ENCODE measurements around the gene MBNL1. TPM values are rescaled to one million over a fixed set of nuclear protein-coding genes. Genes with fewer than 3 reads are reported as not detected.

MBNL1 gene
- total and polyA plus RNA-seq, 4 donors, result 17.1 to 110 (median 62.3) TPM

DNA sequence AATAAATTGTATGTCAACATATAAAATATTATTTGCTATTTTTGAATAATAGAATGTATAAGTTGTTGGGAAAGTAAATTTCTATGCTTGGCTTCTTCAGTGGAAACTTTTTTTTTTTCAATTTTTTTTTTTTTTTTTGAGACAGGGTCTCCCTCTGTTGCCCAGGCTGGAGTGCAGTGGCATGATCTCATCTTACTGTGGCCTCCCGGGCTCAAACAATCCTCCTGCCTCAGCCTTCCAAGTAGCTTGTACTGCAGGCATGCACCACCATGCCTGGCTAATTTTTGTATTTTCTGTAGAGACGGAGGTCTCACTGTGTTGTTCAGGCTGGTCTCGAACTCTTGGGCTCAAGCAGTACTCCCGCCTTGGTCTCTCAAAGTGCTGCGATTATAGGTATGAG lies 16.8 kb downstream of the MBNL1 start:
- 95% methylated on average over 5 of the region's 5 CpGs for WGBS

More for the DNA sequence above, 16.8 kb downstream of the MBNL1 start:
- no peaks in the 10 kb centered on the region for H3K9me3 ChIP-seq (ENCODE audit: control insufficient read depth in 4 of 4, low read length in 3 of 4)
- no peak overlapping the region for H3K9ac ChIP-seq (ENCODE audit: low read depth in 1 of 2, low read length in 2 of 2)
- no peak for DNase-seq (ENCODE audit: low spot score)
- no peak overlapping the region for H3K27ac ChIP-seq (ENCODE audit: low read depth in 1 of 2, low read length in 2 of 2)
- no peaks in the 10 kb centered on the region for H3K27me3 ChIP-seq (ENCODE audit: control insufficient read depth in 4 of 4, insufficient read depth in 4 of 4, low read length in 3 of 4)
- TF ChIP-seq FOXA2 (IDR thresholded peaks at IDR 0.05) (no peak), RXRA (IDR thresholded peaks at IDR 0.05) (no peak), TAF1 (conservative IDR thresholded peaks at IDR 0.05) (no peak), HNF4A (conservative IDR thresholded peaks at IDR 0.05) (no peak), YY1 (IDR thresholded peaks at IDR 0.05) (no peak), GABPA (IDR thresholded peaks at IDR 0.05 in 1 of 2, conservative IDR thresholded peaks at IDR 0.05 in 1 of 2) (no peak), SP1 (IDR thresholded peaks at IDR 0.05) (no peak), RAD21 (IDR thresholded peaks at IDR 0.05) (no peak), JUND (IDR thresholded peaks at IDR 0.05) (no peak), HNF4G (IDR thresholded peaks at IDR 0.05) (no peak), MAX (IDR thresholded peaks at IDR 0.05) (no peak), FOXA1 (IDR thresholded peaks at IDR 0.05) (no peak), NR2F2 (IDR thresholded peaks at IDR 0.05) (no peak), EGR1 (IDR thresholded peaks at IDR 0.05; ENCODE audit: low read depth in 2 of 2) (no peak)
- TF ChIP-seq, protein P1, sequence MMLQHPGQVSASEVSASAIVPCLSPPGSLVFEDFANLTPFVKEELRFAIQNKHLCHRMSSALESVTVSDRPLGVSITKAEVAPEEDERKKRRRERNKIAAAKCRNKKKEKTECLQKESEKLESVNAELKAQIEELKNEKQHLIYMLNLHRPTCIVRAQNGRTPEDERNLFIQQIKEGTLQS (IDR thresholded peaks at IDR 0.05), result no peak
- TF ChIP-seq, protein P2, sequence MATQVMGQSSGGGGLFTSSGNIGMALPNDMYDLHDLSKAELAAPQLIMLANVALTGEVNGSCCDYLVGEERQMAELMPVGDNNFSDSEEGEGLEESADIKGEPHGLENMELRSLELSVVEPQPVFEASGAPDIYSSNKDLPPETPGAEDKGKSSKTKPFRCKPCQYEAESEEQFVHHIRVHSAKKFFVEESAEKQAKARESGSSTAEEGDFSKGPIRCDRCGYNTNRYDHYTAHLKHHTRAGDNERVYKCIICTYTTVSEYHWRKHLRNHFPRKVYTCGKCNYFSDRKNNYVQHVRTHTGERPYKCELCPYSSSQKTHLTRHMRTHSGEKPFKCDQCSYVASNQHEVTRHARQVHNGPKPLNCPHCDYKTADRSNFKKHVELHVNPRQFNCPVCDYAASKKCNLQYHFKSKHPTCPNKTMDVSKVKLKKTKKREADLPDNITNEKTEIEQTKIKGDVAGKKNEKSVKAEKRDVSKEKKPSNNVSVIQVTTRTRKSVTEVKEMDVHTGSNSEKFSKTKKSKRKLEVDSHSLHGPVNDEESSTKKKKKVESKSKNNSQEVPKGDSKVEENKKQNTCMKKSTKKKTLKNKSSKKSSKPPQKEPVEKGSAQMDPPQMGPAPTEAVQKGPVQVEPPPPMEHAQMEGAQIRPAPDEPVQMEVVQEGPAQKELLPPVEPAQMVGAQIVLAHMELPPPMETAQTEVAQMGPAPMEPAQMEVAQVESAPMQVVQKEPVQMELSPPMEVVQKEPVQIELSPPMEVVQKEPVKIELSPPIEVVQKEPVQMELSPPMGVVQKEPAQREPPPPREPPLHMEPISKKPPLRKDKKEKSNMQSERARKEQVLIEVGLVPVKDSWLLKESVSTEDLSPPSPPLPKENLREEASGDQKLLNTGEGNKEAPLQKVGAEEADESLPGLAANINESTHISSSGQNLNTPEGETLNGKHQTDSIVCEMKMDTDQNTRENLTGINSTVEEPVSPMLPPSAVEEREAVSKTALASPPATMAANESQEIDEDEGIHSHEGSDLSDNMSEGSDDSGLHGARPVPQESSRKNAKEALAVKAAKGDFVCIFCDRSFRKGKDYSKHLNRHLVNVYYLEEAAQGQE (IDR thresholded peaks at IDR 0.05), result no peak
- TF ChIP-seq, protein P3, sequence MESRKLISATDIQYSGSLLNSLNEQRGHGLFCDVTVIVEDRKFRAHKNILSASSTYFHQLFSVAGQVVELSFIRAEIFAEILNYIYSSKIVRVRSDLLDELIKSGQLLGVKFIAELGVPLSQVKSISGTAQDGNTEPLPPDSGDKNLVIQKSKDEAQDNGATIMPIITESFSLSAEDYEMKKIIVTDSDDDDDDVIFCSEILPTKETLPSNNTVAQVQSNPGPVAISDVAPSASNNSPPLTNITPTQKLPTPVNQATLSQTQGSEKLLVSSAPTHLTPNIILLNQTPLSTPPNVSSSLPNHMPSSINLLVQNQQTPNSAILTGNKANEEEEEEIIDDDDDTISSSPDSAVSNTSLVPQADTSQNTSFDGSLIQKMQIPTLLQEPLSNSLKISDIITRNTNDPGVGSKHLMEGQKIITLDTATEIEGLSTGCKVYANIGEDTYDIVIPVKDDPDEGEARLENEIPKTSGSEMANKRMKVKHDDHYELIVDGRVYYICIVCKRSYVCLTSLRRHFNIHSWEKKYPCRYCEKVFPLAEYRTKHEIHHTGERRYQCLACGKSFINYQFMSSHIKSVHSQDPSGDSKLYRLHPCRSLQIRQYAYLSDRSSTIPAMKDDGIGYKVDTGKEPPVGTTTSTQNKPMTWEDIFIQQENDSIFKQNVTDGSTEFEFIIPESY (IDR thresholded peaks at IDR 0.05), result no peak
- TF ChIP-seq, protein P4, sequence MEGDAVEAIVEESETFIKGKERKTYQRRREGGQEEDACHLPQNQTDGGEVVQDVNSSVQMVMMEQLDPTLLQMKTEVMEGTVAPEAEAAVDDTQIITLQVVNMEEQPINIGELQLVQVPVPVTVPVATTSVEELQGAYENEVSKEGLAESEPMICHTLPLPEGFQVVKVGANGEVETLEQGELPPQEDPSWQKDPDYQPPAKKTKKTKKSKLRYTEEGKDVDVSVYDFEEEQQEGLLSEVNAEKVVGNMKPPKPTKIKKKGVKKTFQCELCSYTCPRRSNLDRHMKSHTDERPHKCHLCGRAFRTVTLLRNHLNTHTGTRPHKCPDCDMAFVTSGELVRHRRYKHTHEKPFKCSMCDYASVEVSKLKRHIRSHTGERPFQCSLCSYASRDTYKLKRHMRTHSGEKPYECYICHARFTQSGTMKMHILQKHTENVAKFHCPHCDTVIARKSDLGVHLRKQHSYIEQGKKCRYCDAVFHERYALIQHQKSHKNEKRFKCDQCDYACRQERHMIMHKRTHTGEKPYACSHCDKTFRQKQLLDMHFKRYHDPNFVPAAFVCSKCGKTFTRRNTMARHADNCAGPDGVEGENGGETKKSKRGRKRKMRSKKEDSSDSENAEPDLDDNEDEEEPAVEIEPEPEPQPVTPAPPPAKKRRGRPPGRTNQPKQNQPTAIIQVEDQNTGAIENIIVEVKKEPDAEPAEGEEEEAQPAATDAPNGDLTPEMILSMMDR (IDR thresholded peaks at IDR 0.05; ENCODE audit: low read depth, low read length, missing input control), result no peak
- H3K4me1 ChIP-seq (ENCODE audit: control insufficient read depth in 4 of 4, insufficient read depth in 4 of 4, low read length in 3 of 4), result peaks cover 2 to 29% (median 18%) of the 10 kb centered on the region in 4 donors
- H3K36me3 ChIP-seq (ENCODE audit: control insufficient read depth in 4 of 4, insufficient read depth in 3 of 4, low read depth in 1 of 4, low read length in 3 of 4), result no peaks in the 10 kb centered on the region
- H3K4me3 ChIP-seq (ENCODE audit: low read depth in 1 of 3, low read length in 3 of 3), result no peak overlapping the region

Measured in liver (tissue), 9 donors.